IPS DF 6.9 (cell line): Measurements from ENCODE around the gene COG4.

ENCODE experiments used
- DNase-seq: peaks from one replicate; pipeline ENCODE4 v3.0.0-alpha.2; 2013; ENCODE audit warnings: low read depth, low spot score
- H3K27ac ChIP-seq: one replicate; pipeline ENCODE4 v1.5.1; 2013; ENCODE audit warnings: low read length, control low read depth
- H3K27me3 ChIP-seq: 2 replicates; pipeline ENCODE4 v1.6.1; 2013; ENCODE audit warnings: mild to moderate bottlenecking, low read length; ENCODE audit not compliant: control insufficient read depth, insufficient read depth
- H3K36me3 ChIP-seq: 2 replicates; pipeline ENCODE4 v1.6.1; 2013; ENCODE audit warnings: low read length; ENCODE audit not compliant: control insufficient read depth, insufficient read depth
- H3K4me1 ChIP-seq: 2 replicates; pipeline ENCODE4 v1.6.1; 2013; ENCODE audit warnings: low read length; ENCODE audit not compliant: control insufficient read depth, insufficient read depth
- H3K4me3 ChIP-seq: 2 replicates; pipeline ENCODE4 v1.5.1; 2013; ENCODE audit warnings: mild to moderate bottlenecking, low read length
- H3K9me3 ChIP-seq: 2 replicates; pipeline ENCODE4 v1.6.1; 2013; ENCODE audit warnings: low read length, inconsistent platforms; ENCODE audit not compliant: control insufficient read depth, insufficient read depth
- WGBS: extraction: QIAGEN DNeasy Blood & Tissue Kit; methylation state at CpG from one replicate; pipeline ENCODE4 v1.1.7; 2013; ENCODE audit warnings: mixed read lengths, missing lambda C conversion rate; ENCODE audit not compliant: insufficient read length, insufficient coverage; 5-methylcytosine and 5-hydroxymethylcytosine counted together

Gene COG4

DNA sequence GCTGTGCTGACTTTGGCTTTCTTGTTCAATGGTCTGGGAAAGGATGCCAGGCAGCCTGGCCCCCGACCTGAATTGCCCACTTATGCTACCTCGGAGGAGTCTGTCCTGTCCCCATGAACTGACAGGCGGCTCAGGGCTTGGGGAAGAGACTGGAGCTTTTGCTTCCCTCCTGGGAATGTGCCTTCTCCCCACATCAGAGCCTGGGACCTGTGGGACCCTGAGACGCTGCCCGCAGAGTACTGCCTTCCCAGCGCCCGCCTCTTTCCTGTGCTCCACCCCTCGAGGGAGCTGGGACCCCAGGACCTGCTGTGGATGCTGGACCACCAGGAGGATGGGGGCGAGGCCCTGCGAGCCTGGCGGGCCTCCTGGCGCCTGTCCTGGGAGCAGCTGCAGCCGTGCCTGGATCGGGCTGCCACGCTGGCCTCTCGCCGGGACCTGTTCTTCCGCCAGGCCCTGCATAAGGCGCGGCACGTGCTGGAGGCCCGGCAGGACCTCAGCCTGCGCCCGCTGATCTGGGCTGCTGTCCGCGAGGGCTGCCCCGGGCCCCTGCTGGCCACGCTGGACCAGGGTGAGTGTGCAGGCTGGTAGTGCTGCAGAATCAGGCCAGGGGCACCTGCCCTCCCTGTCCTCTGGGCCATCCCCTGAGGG is 50.4 kb downstream of the COG4 start:
- Histone ChIP-seq H3K9me3 (no peaks in the 10 kb centered on the region), H3K36me3 (no peaks in the 10 kb centered on the region; the same call in 1 of the 2 replicates), H3K4me1 (0 out of 2 replicates have a peak, but pooled peaks cover 2% of the 10 kb centered on the region), H3K4me3 (no peak overlapping the region), H3K27me3 (no peaks in the 10 kb centered on the region), H3K27ac (no peak overlapping the region)
- no peak for DNase-seq
- no CpG with 5 or more reads among the region's 28 CpGs for WGBS

DNA sequence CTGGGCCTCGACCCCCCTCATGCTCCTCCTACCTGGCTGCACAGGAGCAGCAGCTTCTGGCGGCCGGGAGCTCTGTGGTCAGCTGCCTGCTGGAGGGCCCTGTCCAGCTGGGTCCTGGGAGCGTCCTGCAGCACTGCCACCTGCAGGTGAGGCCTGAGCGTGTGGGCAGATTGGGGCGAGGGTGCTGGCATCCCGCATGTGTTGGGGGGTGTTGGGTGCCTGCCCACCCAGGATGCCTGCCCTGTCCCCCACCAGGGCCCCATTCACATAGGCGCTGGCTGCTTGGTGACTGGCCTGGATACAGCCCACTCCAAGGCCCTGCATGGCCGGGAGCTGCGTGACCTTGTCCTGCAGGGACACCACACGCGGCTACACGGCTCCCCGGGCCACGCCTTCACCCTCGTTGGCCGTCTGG is 52.4 kb downstream of the COG4 start:
- H3K27ac ChIP-seq = no peak overlapping the region
- no peaks in the 10 kb centered on the region for H3K27me3 ChIP-seq
- H3K4me3 ChIP-seq = no peak overlapping the region
- no peaks in the 10 kb centered on the region for H3K9me3 ChIP-seq
- DNase-seq = no peak
- 0 out of 2 replicates have a peak, but pooled peaks cover 2% of the 10 kb centered on the region for H3K4me1 ChIP-seq
- no peaks in the 10 kb centered on the region; the same call in 1 of the 2 replicates for H3K36me3 ChIP-seq
- no CpG with 5 or more reads among the region's 17 CpGs for WGBS

DNA sequence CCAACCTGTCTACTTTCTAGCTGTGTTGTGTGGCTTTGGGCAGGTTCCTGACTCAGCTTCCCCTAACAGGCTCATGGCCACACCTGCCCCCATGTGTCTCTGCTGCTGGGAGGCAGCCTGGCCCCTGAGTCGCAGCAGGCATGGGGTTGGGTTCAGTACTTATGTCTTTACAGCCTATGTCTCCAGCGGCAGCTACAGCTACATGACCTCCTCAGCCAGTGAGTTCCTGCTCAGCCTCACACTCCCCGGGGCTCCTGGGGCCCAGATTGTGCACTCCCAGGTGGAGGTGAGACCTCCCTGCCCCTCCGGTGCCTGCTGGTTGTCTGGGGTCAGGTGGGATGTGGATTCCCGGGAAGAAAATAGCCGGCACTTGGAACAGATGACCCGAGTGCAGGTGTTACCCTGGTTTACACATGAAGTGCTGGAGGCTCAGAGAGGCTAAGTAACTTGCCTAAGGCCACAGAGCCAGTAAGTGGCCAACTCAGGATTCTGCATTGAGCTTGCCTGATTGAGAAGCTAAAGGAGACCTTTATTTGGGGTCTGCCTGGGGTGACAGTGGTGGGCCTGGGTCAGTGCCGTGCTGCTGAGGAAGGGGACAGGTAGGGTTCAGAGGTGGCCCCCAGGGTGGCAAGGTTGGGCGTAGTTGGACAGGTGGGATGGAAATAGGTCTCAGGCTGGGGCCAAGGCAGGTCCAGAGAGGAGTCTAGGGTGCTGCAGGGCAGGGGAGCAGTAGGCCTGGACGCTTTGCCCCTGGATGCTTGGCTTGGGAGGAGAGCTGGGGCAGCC is 53.0 kb downstream of the COG4 start:
- DNase-seq = no peak
- H3K4me3 ChIP-seq = no peak overlapping the region
- WGBS = no CpG with 5 or more reads among the region's 10 CpGs
- H3K4me1 ChIP-seq = no peaks in the 10 kb centered on the region
- H3K9me3 ChIP-seq = no peaks in the 10 kb centered on the region
- no peak overlapping the region for H3K27ac ChIP-seq
- no peaks in the 10 kb centered on the region; the same call in 1 of the 2 replicates for H3K36me3 ChIP-seq
- H3K27me3 ChIP-seq = no peaks in the 10 kb centered on the region

DNA sequence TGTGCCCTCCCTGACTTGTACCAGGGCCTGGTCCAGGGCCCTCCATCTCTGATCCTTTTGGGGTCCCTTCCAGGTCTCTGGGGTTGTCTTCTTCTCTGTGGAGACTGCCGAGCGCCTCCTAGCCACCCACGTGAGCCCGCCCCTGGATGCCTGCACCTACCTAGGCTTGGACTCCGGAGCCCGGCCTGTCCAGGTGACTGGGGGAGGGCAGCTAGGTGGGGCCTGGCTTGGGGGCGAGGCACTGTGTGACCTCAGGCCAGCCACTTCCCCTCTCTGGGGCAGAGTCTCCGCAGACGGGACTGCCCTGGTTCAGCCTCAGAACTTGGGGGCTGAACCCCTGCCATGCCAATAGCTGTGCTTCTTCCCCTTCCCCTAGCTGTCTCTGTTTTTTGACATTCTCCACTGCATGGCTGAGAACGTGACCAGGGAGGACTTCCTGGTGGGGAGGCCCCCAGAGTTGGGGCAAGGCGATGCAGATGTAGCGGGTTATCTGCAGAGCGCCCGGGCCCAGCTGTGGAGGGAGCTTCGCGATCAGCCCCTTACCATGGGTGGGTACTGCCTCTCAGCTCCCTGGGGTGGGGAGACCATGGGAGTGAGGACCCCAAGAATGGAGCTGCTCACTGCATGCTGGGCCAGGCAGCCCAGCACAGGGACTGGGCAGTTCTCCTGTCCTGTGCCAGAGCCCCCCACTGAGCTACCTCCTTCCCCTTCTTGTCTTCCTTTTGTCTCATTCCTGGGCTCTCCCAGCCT is 54.4 kb downstream of the COG4 start:
- Histone ChIP-seq H3K27me3 (no peaks in the 10 kb centered on the region), H3K27ac (no peak overlapping the region), H3K9me3 (no peaks in the 10 kb centered on the region), H3K4me1 (no peaks in the 10 kb centered on the region), H3K36me3 (no peaks in the 10 kb centered on the region; the same call in 1 of the 2 replicates), H3K4me3 (no peak overlapping the region)
- no peak for DNase-seq
- WGBS = no CpG with 5 or more reads among the region's 16 CpGs

DNA sequence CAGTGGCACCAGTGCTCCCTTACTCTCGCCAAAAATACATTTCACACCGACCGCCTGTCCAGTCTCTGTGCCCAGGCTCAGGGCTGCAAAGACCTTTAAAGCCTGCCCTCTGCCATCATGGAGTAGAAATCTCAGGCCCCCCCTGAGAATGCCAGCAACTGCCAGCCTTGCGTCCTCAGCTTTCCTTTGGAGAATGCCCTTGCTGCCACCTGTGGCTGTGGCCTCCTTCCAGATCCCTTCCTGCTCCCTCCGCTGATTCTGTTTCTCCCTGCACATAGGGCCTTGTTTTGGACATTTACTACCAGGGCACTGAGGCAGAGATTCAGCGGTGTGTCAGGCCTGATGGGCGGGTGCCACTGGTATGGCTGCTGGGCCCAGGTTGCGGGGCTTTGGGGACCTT is 55.7 kb downstream of the COG4 start:
- Histone ChIP-seq H3K36me3 (no peaks in the 10 kb centered on the region; the same call in 1 of the 2 replicates), H3K27me3 (no peaks in the 10 kb centered on the region), H3K9me3 (no peaks in the 10 kb centered on the region), H3K27ac (no peak overlapping the region), H3K4me3 (no peak overlapping the region), H3K4me1 (no peaks in the 10 kb centered on the region)
- no CpG with 5 or more reads among the region's 8 CpGs for WGBS
- no peak for DNase-seq

DNA sequence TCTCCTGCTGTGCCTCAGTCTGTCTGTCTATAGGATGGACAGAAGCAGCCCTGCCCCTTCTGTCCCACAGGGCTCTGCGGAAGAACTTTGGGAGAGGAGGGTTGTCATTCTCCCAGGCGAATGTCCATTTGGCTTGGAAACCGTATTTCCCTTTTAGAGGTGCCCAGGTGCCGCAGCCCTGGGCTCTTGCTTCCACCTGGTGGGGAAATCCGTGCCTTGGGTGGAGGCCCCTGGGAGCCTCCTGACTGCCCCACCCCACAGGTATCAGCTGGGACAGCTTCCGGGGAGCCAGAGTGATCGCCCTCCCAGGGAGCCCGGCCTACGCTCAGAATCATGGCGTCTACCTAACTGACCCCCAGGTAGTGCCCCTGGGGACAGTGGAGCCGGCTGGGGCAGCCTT is 56.2 kb downstream of the COG4 start:
- DNase-seq = no peak
- WGBS = no CpG with 5 or more reads among the region's 11 CpGs
- H3K36me3 ChIP-seq = no peaks in the 10 kb centered on the region; the same call in 1 of the 2 replicates
- H3K27ac ChIP-seq = no peak overlapping the region
- H3K9me3 ChIP-seq = no peaks in the 10 kb centered on the region
- H3K27me3 ChIP-seq = no peaks in the 10 kb centered on the region
- H3K4me3 ChIP-seq = no peak overlapping the region
- no peaks in the 10 kb centered on the region for H3K4me1 ChIP-seq

DNA sequence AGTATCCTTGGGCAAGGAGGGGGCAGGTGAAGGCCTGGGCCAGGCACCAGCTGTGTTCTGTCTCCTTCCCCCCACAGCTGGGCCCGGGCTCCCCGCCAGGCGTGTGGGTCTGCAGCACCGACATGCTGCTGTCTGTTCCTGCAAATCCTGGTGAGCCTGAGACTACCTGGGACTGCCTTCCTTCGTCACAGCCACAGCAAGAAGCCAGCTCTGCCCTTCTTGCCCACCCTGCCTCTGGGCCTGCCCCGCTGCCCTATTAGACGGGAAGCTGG is 56.6 kb downstream of the COG4 start:
- no CpG with 5 or more reads among the region's 7 CpGs for WGBS
- DNase-seq = no peak
- Histone ChIP-seq H3K4me1 (no peaks in the 10 kb centered on the region), H3K9me3 (no peaks in the 10 kb centered on the region), H3K27ac (no peak overlapping the region), H3K4me3 (no peak overlapping the region), H3K36me3 (no peaks in the 10 kb centered on the region; the same call in 1 of the 2 replicates), H3K27me3 (no peaks in the 10 kb centered on the region)

DNA sequence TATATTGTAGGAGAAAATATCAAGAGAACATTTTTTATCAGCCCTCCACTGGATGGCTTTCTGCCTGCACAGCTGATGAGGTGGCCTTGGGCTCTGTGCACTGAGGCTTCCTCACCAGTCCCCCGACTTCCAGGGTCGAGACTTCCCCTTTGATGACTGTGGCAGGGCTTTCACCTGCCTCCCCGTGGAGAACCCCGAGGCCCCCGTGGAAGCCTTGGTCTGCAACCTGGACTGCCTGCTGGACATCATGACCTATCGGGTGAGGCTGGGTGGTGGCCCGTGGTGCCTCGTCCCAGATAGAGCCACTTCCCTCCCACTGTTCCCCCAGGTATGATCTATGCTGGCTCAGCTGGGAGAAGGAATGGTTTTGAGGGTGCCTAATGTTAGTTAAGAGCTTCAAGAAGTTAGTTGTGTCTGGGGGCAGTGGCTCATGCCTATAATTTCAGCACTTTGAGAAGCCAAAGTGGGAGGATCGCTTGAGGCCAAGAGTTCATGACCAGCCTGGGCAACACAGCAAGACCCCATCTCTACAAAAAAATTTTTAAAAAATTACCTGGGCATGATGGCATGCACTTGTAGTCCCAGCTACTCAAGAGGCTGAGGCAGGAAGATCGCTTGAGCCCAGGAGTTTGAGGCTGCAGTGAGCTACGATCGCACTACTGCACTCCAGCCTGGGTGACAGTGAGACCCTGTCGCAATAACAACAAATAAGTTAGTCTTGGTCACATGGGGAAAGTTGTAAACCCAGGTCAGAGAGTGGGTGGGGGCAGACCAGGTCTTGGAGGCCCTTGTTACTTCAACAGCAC is 57.2 kb downstream of the COG4 start:
- Histone ChIP-seq H3K36me3 (no peaks in the 10 kb centered on the region; the same call in 1 of the 2 replicates), H3K9me3 (no peaks in the 10 kb centered on the region), H3K4me1 (no peaks in the 10 kb centered on the region), H3K27me3 (no peaks in the 10 kb centered on the region), H3K27ac (no peak overlapping the region), H3K4me3 (no peak overlapping the region)
- no peak for DNase-seq
- WGBS = no CpG with 5 or more reads among the region's 13 CpGs

DNA sequence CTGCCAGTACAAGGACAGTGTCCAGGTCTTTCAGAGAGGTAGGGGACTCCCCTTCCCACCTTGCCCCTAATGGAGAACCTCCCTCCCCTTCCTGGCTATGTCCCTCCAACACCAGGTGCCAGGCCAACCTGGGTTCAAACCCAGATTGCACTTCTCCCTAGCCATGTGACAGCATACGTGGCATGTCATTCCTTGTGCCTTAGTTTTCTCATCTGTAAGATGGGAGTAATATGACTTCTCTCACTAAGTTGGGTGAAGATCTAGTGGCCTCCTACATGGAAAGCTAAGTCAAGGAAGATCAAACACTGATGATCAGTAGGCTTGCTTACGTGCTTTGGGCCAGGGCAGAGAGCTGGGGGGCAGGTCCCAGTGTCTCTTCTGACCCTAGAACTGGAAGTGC is 60.1 kb downstream of the COG4 start:
- Histone ChIP-seq H3K27me3 (no peaks in the 10 kb centered on the region), H3K9me3 (no peaks in the 10 kb centered on the region), H3K36me3 (no peaks in the 10 kb centered on the region), H3K4me1 (peaks cover 2% of the 10 kb centered on the region; the same call in 1 of the 2 replicates), H3K4me3 (no peak overlapping the region), H3K27ac (no peak overlapping the region)
- no peak for DNase-seq
- WGBS = no CpG with 5 or more reads among the region's 2 CpGs

DNA sequence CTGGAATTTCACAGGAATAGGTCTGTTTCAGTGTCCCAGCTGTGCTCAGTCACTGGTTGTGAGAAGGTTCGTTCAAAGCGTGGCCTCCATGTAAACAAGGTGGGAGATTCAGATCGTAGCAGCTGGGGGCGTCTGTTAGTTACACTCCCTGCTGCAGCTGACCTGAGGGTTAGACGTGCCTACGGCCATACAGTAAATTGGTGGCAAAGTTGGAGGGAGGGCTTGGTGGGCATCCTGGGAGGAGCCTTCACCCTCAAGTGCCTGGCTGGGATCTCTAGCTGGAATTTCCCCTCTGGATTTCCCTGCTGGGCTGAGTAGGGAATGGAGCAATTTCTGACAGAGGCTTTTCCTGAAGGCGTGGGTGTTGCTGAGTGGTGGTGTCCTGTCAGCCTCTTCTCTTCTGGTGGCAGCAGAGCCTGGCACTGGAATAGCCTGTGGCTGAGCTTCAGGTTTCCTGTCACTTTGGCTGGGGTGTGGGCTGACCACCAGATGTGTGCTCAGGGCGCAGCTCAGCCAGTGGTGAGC is 62.6 kb downstream of the COG4 start:
- Histone ChIP-seq H3K9me3 (no peaks in the 10 kb centered on the region), H3K4me1 (peaks cover 2% of the 10 kb centered on the region; the same call in 1 of the 2 replicates), H3K27ac (no peak overlapping the region), H3K36me3 (no peaks in the 10 kb centered on the region), H3K27me3 (no peaks in the 10 kb centered on the region), H3K4me3 (no peak overlapping the region)
- DNase-seq = no peak
- no CpG with 5 or more reads among the region's 8 CpGs for WGBS
